GM21723 (cell line): ENCODE measurements around the gene KIAA0586.
"Not testable (repeated sequence)": the region's sequence is repeated elsewhere in the genome, so short reads cannot be mapped to it uniquely, and the experiment has no call there.

Source experiments
- ATAC-seq: cut with Tn5 transposase; IDR thresholded peaks from one replicate; pipeline ENCODE4 v1.9.1; 2021; ENCODE audit warnings: mild to moderate bottlenecking, moderate library complexity; ENCODE audit not compliant: unreplicated experiment

KIAA0586 gene

GRCh38 chr14:58588321-58588720 is 160.8 kb downstream of the KIAA0586 start:
- not testable (repeated sequence) for ATAC-seq

GRCh38 chr14:58593977-58594376 is 166.5 kb downstream of the KIAA0586 start:
- no peak for ATAC-seq

- ATAC-seq, result no peak
Observed at GRCh38 chr14:58597041-58597440, 169.5 kb downstream of the KIAA0586 start.

GRCh38 chr14:58598028-58598803 is 170.7 kb downstream of the KIAA0586 start:
- no peak for ATAC-seq

GRCh38 chr14:58598804-58599525 is 171.4 kb downstream of the KIAA0586 start:
- ATAC-seq, result no peak

GRCh38 chr14:58599707-58600106 is 172.2 kb downstream of the KIAA0586 start:
- no peak for ATAC-seq
